GM19463 (cell line): ENCODE results near the gene SLC3A2.
"Not testable (repeated sequence)": the region's sequence is repeated elsewhere in the genome, so short reads cannot be mapped to it uniquely, and the experiment has no call there.

Experiments used
- ATAC-seq: cut with Tn5 transposase; IDR thresholded peaks from one replicate; pipeline ENCODE4 v1.9.1; 2021; ENCODE audit warnings: mild to moderate bottlenecking, moderate library complexity; ENCODE audit not compliant: unreplicated experiment

The SLC3A2 gene

GRCh38 chr11:62852523-62853188, 28.0 kb upstream of the SLC3A2 start:
- no peak for ATAC-seq

GRCh38 chr11:62853279-62853965, 27.3 kb upstream of the SLC3A2 start:
- no peak for ATAC-seq

- no peak for ATAC-seq
These were observed 26.5 kb upstream of the SLC3A2 start for GRCh38 chr11:62854013-62854824.

- no peak for ATAC-seq
These were observed 25.7 kb upstream of the SLC3A2 start for GRCh38 chr11:62854825-62855570.

GRCh38 chr11:62855571-62856332, 24.9 kb upstream of the SLC3A2 start:
- peak; percentile 92 for ATAC-seq

GRCh38 chr11:62856333-62856895, 24.3 kb upstream of the SLC3A2 start:
- ATAC-seq = no peak

- ATAC-seq = no peak
These were observed 23.1 kb upstream of the SLC3A2 start for GRCh38 chr11:62857541-62857982.

GRCh38 chr11:62858201-62858600, 22.5 kb upstream of the SLC3A2 start:
- ATAC-seq = no peak

GRCh38 chr11:62859281-62859703, 21.4 kb upstream of the SLC3A2 start:
- not testable (repeated sequence) for ATAC-seq

GRCh38 chr11:62860835-62861563, 19.7 kb upstream of the SLC3A2 start:
- no peak for ATAC-seq

- ATAC-seq = not testable (repeated sequence)
These were observed 19.0 kb upstream of the SLC3A2 start for GRCh38 chr11:62861564-62862192.

GRCh38 chr11:62863687-62864335, 16.9 kb upstream of the SLC3A2 start:
- ATAC-seq = no peak

- no peak for ATAC-seq
These were observed 15.1 kb upstream of the SLC3A2 start for GRCh38 chr11:62865635-62866034.

- no peak for ATAC-seq
These were observed 5.8 kb upstream of the SLC3A2 start for GRCh38 chr11:62874851-62875250.

- ATAC-seq = no peak
These were observed 4.8 kb upstream of the SLC3A2 start for GRCh38 chr11:62875698-62876478.

- no peak for ATAC-seq
These were observed 4.0 kb upstream of the SLC3A2 start for GRCh38 chr11:62876712-62877111.

GRCh38 chr11:62879235-62879978, 1.3 kb upstream of the SLC3A2 start:
- no peak for ATAC-seq
